ENCODE measurements around the gene GLB1L3.
"Not testable (repeated sequence)": the region's sequence is repeated elsewhere in the genome, so short reads cannot be mapped to it uniquely, and the experiment has no call there.

The GLB1L3 gene

GRCh38 chr11:134276396-134277182 is 410 bp downstream of the GLB1L3 start:
- no peak for DNase-seq

DNA sequence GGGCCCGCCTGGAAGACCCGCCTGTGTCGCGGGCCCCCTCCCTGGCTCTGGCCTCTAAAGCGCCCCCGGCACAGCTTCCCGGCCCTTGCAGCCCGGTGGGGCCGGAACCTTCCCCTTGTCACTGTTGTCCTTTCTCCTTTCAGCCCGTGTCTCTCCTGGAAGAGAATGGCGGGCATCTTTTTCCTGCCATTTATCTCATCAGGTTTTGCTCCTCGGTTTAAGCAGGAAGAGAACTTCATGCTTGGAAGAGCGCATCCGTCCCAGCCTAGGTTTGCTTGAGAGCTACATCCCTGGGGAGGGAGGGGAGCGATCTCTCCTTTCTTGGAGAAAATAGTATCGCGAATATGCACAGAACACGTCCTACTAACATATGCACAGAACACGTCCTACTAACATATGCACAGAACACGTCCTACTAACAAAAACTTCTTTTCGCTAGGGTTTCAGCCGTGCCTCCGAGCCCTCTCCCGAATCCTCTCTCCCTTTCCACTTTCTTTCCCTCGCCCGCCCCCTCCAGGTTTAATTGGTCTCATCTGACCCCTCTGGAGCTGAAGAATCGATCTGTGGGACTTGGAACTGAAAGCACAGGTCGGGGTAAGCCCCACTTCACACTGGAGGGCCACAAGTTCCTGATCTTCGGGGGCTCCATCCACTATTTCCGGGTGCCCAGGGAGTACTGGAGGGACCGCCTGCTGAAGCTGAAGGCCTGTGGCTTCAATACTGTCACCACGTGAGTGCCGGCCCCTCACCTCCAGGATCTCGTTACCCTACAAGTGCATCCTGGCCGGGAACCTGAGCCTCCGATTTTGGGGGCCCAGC is 1.2 kb downstream of the GLB1L3 start:
- no peak for DNase-seq

DNA sequence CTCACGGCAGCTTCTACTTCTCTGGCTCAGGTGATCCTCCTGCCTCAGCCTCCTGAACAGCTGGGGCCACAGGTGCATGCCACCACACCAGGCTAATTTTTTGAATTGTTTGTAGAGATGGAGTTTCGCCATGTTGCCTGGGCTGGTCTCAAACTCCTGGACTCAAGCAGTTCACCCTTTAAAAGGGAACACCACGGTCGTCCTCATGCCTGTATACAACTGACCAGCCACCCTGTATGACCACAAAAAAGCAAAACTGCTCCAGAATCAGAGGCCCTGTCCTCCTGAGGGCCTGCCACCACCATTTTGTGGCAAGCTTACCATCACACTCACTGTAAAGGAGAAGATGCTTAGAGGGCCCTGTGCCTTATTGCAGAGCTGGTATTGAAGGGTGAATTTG is 2.2 kb downstream of the GLB1L3 start:
- no peak for DNase-seq

DNA sequence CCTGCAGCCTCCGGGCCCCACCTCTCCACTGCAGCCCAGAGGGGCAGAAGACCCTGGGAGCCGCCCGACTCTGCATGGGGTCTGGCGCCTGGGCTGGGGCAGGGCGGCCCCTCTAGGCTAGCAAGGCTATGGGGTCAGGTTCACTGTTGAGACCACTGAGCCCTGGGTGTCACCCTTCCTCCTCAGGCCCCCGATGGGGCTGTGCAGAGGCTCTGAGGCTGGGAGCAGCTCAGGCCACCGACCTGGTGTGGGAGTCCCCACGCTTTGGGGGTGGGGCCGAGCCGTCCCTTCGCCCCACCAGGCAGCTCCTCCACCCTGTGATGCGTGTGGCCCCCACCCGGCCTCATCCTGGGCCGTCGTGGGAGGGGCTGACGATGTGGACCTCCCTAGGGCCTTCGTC is 5.5 kb downstream of the GLB1L3 start:
- DNase-seq = not testable (repeated sequence)

DNA sequence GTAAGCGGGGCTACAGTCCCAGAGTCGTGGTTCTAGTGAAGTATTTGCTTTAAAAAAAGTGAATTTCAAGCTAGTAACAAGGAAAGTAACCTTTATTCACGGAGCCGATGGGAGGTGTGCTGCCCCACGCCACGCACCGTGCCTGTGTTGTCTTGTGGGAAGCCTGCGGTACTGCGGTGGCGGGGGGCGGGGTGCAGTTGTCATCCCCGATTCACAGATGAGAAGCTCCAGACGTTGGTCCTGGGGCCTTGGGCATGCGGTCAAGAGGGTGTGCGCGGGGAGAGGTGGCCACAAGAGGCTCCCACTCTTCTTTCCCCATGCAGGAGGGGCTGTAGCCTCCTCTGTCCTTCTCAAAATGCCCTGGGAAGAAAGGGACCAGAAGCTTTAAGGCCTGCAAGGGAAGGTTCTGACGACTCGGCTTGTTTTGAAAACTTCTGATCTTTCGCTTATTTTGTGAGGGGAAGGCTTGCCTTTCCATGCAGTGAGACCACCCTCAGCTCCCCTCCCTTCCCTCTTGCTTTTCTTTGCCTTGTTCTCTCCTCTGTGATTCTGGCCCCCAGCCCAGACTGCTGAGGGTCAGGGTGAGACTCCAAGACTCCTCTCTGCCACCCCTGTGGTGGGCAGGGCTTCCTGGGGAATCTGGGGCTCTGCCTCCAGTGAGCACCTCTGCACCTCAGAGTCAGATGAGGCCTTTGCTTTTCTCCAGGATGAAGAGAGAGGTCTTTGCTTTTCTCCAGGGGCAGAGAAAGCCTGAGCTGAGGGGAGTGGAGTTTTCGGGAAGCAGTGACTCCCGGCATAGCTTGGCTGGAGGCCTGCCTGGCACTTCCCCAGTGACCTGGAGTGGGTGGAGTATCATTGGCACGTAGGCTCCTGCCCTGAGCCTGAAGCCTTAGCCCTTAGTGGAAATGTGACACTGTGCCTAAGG is 6.2 kb downstream of the GLB1L3 start:
- DNase-seq = no peak

DNA sequence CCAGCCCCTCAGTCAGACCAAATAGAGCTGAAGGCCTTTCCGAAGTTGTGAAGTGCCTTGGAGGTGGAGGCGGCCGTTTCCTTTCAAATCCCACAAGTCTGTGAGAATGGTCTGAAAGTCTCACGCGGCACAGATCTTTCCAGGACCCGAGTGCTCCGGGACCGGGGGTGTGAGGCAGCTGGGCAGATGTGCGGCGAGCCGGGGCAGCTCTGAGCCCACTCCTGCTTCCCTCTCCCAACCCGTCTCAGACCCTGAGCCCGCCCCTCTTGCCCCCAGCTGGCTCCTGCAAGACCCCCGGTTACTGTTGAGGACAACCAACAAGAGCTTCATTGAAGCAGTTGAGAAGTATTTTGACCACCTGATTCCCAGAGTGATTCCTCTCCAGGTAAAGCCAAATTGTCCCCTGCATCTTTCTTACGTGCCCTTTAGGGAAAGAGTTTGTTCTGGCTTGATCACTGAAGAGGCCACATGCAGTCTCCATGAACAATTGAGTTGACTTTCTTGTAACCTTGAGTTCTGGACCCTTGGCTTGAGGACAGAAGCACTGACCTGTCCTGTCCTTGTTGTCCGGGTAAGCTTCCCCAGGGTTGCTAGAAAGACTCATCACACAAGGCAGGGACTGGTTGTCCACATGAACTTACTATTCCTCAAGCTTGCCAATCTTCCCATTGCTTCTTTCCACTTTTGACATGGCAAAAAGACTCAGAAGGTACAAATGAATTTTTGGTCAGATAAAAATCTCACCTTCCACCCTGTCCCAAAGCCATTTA is 7.5 kb downstream of the GLB1L3 start:
- no peak for DNase-seq

DNA sequence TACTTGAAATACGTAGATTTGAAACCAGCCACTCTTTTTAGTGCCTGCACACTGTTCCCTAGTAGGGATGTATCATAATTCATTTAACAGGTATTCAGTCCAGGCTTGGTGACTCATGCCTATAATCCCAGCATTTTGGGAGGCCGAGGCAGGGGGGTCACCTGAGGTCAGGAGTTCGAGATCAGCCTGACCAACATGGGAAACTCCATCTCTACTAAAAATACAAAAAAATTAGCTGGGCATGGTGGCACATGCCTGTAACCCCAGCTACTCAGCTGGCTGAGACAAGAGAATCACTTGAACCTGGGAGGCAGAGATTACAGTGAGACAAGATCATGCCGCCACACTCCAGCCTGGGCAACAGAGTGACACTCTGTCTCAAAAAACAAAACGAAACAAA is 8.2 kb downstream of the GLB1L3 start:
- DNase-seq = not testable (repeated sequence)

- DNase-seq = no peak
Observed at GRCh38 chr11:134287561-134287960, 11.4 kb downstream of the GLB1L3 start.

DNA sequence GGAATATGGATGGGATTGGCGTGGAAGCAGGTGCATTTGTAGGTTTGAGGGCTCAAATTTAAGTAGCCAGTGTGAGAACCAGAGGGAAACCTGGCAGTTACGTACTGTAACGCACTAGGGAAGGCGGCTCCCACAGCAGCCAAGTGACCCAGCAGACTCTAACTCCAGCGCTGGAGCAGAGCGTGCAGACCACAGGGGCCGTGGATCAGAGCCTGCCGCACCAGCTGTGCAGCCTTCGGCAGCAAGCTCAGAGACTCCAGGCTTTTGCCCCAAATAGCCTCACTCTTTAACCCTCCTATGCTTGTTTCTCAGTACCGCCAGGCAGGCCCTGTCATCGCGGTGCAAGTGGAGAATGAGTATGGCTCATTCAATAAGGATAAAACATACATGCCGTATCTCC is 12.3 kb downstream of the GLB1L3 start:
- DNase-seq = no peak

- no peak for DNase-seq
Observed at GRCh38 chr11:134289167-134289566, 13.0 kb downstream of the GLB1L3 start.

GRCh38 chr11:134289789-134290188 is 13.6 kb downstream of the GLB1L3 start:
- no peak for DNase-seq

DNA sequence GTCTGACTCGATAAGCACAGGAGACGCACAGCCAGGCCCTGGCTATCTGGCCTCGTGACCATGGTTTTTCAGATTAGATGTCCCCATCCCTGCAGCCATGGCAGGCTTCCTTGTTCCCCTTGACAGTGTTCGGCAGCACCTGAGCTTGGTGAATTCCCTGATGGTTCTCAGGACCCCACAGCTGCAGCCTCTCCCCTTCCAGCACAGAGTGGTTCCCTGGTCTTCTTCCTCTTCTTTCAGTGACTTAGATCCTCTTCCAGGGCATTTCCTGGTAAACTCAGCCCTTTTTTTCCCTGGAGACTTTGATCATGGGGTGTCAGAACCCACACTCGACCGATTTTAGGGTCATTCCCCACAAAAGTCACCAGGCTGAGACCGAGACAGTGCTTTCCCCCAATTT is 14.5 kb downstream of the GLB1L3 start:
- DNase-seq = no peak

- DNase-seq = no peak
Observed at GRCh38 chr11:134291196-134291595, 15.0 kb downstream of the GLB1L3 start.

DNA sequence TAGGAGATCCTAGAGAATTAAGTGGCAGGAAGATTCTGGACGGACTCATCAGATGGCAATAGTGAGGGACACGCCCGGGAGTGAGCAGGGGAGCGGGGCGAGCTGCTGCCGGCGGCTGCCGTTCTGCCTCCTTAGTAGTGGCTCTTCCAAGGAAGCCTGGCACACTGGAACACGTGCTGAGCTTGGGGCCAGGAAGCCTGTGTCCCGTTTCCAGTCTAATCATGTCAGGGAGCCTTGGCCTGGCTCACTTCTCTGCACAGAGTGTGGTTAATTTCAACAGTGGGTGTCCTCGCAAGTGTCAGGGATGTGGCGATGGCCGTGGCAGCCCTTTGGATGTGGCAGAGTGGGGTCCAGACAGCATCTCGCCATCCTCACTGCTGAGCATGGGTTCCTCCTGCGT is 16.5 kb downstream of the GLB1L3 start:
- DNase-seq = no peak

- DNase-seq = no peak
Observed at GRCh38 chr11:134293119-134294113, 17.2 kb downstream of the GLB1L3 start.

- DNase-seq = no peak
Observed at GRCh38 chr11:134294664-134295063, 18.5 kb downstream of the GLB1L3 start.

DNA sequence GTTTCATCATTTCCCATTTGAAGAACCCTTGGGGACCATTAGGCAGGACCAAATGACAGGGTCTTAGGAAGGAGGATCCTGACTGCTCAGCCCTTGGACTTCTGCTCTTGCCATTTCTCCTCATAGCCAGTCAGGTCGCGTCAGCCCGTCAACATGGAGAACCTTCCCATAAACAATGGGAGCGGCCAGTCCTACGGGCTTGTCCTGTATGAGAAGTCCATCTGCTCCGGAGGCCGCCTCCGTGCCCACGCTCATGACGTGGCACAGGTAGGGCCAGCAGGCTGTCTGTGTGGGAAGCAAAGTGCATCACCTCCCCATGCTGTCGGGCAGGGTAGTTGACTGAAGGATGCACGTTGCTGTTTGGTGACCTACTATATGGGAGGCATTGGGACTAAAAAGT is 36.0 kb downstream of the GLB1L3 start:
- DNase-seq = no peak

- no peak for DNase-seq
Observed at GRCh38 chr11:134312807-134313206, 36.6 kb downstream of the GLB1L3 start.

DNA sequence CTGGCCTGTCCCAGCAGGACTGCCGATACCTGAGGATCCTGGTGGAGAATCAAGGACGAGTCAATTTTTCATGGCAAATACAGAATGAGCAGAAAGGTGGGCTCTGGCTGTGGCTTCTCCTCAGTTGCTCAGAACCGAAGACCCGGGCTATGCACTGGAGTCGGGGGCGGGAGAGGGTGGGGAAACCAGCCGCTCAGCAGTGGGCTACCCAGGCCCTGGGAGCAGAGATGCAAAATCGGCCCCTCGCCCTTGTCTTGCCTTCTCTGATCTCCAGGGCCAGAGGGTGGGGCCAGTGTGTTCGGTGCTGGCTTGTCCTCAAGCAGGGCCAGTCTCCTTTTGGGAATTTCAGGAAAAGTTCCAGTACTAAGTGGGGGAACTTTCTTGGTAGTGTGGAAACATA is 37.2 kb downstream of the GLB1L3 start:
- DNase-seq = no peak

DNA sequence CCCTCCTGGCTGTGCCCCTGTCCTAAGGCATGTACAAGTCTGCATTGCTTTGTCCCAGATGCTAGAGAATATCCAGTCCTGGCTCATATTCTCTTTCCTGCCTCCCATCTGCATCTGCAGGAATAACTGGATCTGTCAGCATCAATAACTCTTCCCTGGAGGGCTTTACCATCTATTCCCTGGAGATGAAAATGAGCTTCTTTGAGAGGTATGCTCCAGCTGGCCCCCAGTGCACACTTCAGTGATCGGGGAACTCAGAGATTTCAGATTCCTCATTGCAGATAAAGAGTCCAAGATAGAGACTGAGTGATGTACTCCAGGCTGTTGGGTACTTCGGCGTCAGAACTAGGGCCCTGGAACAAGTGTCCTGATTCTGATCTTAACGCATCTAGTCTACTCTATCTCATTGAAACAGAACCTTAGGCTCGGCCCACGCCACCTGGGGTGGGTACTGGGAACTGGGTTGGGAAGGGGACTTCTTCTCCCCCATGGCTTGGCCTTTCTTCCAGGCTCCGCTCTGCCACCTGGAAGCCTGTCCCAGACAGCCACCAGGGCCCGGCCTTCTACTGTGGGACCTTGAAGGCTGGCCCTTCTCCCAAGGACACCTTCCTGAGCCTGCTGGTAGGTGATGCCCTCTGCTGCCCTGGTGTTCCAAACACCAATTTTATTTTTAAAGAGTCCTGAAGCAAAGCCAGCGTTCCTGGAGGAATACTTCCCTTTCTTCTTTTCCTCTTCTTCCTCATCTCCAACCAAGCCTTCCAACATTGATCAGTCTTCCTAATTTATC is 37.8 kb downstream of the GLB1L3 start:
- no peak for DNase-seq
